ENCODE measurements around the gene HNRNPA0.

Gene HNRNPA0

GRCh38 chr5:137739737-137740136 is 14.4 kb downstream of the HNRNPA0 start:
- peaks cover 10% of the 10 kb centered on the region for H3K27me3 Mint-ChIP-seq (ENCODE audit: low read depth)
- peaks cover 8% of the 10 kb centered on the region for H3K9me3 Mint-ChIP-seq
- no peak overlapping the region for H3K27ac Mint-ChIP-seq
- H3K4me1 Mint-ChIP-seq (ENCODE audit: low read depth), result peaks cover 12% of the 10 kb centered on the region
- no peak overlapping the region for H3K4me3 Mint-ChIP-seq
- peaks cover 4% of the 10 kb centered on the region for H3K36me3 Mint-ChIP-seq (ENCODE audit: low read depth)

GRCh38 chr5:137738947-137739346 is 15.2 kb downstream of the HNRNPA0 start:
- H3K36me3 Mint-ChIP-seq (ENCODE audit: low read depth), result peaks cover 4% of the 10 kb centered on the region
- peaks cover 8% of the 10 kb centered on the region for H3K9me3 Mint-ChIP-seq
- H3K4me1 Mint-ChIP-seq (ENCODE audit: low read depth), result peaks cover 14% of the 10 kb centered on the region
- no peak overlapping the region for H3K4me3 Mint-ChIP-seq
- no peak overlapping the region for H3K27ac Mint-ChIP-seq
- H3K27me3 Mint-ChIP-seq (ENCODE audit: low read depth), result peaks cover 10% of the 10 kb centered on the region

GRCh38 chr5:137737349-137738131 is 16.6 kb downstream of the HNRNPA0 start:
- H3K27ac Mint-ChIP-seq, result peak overlapping the region; percentile 78
- peaks cover 8% of the 10 kb centered on the region for H3K9me3 Mint-ChIP-seq
- H3K4me1 Mint-ChIP-seq (ENCODE audit: low read depth), result peaks cover 11% of the 10 kb centered on the region
- H3K27me3 Mint-ChIP-seq (ENCODE audit: low read depth), result peaks cover 5% of the 10 kb centered on the region
- peaks cover 4% of the 10 kb centered on the region for H3K36me3 Mint-ChIP-seq (ENCODE audit: low read depth)
- peak overlapping the region; percentile 32 for H3K4me3 Mint-ChIP-seq

DNA sequence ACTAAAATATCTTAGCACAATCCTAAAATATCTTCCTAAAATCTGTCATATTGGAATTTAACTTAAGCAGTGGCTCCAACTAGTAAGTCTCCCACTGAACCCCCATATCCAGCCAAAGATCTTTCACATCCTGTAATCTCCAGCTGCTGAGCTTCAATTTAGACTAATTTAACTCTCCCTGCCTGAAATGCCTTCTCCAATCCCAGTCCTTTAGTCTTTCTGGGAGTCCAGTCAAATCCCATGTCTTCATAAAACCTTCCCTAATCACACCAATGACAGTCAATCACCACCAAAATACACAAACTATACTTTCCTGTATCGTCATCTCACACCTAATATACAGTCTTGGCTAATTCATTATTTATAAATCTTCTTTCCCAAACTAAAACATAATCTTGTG is 17.7 kb downstream of the HNRNPA0 start:
- H3K4me1 Mint-ChIP-seq (ENCODE audit: low read depth), result peaks cover 11% of the 10 kb centered on the region
- peaks cover 5% of the 10 kb centered on the region for H3K27me3 Mint-ChIP-seq (ENCODE audit: low read depth)
- peaks cover 4% of the 10 kb centered on the region for H3K36me3 Mint-ChIP-seq (ENCODE audit: low read depth)
- peaks cover 8% of the 10 kb centered on the region for H3K9me3 Mint-ChIP-seq
- H3K4me3 Mint-ChIP-seq, result no peak overlapping the region
- no peak overlapping the region for H3K27ac Mint-ChIP-seq

DNA sequence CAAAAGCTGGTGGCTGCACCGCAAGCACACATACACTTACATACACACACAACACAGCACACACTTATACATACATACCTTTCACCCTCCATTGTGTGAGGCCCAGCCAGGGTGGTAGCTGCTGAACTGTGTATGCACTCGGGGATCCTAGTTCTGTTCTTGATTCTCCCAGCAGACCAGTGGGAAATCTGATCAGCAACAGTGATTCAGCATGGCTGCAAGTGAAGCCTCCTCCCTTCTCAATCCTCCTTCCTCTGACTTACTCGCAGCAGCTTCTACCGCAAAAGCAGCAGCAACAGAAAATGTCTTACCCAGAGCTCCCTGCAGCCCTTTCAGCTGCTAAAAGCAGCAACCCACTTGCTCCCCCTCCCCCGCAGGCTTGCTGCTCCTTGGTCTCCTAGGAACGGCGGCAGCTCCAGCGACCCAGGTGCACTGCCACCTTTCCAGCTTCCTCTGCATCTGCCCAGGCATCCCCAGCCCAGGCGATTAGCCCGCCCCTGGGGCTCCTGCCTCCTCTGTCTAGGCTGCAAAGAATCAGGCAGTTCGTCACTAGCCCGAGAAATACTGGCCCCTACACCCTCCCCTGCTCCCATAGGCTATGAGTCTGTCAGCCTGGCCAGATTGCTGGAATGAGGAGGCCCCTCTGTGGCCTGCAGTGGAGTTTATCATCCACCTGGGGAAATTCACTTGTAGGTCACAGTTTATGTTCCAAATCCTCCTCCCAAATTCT is 18.4 kb downstream of the HNRNPA0 start, which contains the start of gene KLHL3:
TSS of gene KLHL3 (minus strand) at position 535 of the 730 bp plus-strand sequence. CDS start at position 92, 443 bp downstream.
- Mint-ChIP-seq H3K27me3 (ENCODE audit: low read depth) (peaks cover 1% of the 10 kb centered on the region), H3K36me3 (ENCODE audit: low read depth) (peaks cover 4% of the 10 kb centered on the region), H3K9me3 (peaks cover 8% of the 10 kb centered on the region), H3K4me1 (ENCODE audit: low read depth) (peaks cover 11% of the 10 kb centered on the region), H3K27ac (no peak within 1 kb of the TSS), H3K4me3 (no peak within 1 kb of the TSS)

DNA sequence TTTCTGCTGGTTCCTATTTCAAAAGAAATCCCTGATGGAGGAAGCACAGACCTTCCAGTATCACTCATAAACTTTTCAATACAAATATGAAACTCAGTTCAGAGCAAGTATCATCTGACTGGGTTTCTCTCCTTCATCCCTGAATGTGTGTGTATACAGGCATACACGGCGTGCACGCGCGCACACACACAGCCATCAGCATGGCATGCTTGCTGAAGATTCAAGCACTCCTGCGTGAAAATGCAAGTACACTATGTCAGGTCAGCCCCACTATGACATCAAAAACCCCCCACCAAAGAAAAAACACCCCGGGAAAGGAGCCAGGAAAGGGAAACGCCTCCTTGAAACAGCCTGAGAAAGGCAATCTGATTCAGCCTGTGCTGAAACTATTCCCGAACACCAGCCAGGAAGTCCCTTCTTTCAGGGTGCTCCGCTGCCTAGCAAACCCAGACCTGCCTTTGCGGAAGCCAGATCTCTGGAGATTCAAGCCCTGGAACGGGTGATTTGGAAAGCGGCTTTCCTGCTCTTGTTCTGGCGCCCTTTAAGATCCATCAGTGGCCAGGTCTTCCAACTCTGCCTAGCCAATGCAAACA is 19.1 kb downstream of the HNRNPA0 start:
- no peaks in the 10 kb centered on the region for H3K27me3 Mint-ChIP-seq (ENCODE audit: low read depth)
- H3K9me3 Mint-ChIP-seq, result peaks cover 8% of the 10 kb centered on the region
- H3K4me1 Mint-ChIP-seq (ENCODE audit: low read depth), result peaks cover 11% of the 10 kb centered on the region

DNA sequence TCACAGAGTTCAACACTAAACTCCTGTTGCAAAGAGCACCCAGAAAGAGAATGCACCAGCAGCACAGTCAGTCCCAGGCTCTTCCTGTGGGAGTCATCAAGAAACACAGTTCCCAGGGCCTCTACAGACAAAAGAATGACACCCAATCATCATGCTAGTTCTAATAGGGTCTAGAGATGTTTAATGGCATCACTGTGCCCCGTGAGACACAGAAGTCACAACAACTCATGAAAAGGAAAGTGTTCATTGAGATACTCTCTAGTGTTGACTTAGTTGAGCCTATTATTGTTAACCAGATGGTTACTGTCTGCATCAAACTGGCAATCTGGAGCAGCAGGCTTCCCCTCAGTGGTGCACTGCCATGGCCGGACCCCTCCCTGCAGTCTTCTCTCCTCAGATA is 19.8 kb downstream of the HNRNPA0 start:
- Mint-ChIP-seq H3K36me3 (ENCODE audit: low read depth) (peaks cover 4% of the 10 kb centered on the region), H3K27ac (no peak overlapping the region), H3K9me3 (peaks cover 8% of the 10 kb centered on the region), H3K27me3 (ENCODE audit: low read depth) (no peaks in the 10 kb centered on the region), H3K4me1 (ENCODE audit: low read depth) (peaks cover 9% of the 10 kb centered on the region), H3K4me3 (no peak overlapping the region)

More for the DNA sequence above, 19.1 kb downstream of the HNRNPA0 start:
- Mint-ChIP-seq H3K4me3 (no peak overlapping the region), H3K27ac (no peak overlapping the region), H3K36me3 (ENCODE audit: low read depth) (peaks cover 4% of the 10 kb centered on the region)

DNA sequence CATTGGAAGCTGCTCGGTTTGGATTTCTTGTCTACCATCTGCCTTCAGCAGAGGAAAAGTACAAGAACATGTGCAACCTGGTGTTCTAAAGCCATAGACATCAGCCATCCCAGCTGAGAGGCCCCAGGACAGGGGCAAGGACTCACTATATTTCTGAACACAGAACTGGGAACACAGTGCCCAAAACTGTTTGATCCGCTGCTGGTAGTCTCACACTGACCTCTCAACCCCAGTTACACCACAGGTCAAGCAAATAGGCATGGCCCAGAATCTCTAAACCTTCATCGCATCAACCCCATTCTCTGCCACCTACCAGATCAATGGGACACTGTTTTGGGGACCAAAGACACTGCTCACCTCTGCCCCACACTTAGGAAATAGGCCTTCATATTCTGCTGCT is 20.2 kb downstream of the HNRNPA0 start:
- no peak overlapping the region for H3K4me3 Mint-ChIP-seq
- no peak overlapping the region for H3K27ac Mint-ChIP-seq
- H3K4me1 Mint-ChIP-seq (ENCODE audit: low read depth), result peaks cover 9% of the 10 kb centered on the region
- no peaks in the 10 kb centered on the region for H3K27me3 Mint-ChIP-seq (ENCODE audit: low read depth)
- peaks cover 4% of the 10 kb centered on the region for H3K36me3 Mint-ChIP-seq (ENCODE audit: low read depth)
- peaks cover 5% of the 10 kb centered on the region for H3K9me3 Mint-ChIP-seq

GRCh38 chr5:137733006-137733405 is 21.2 kb downstream of the HNRNPA0 start:
- peaks cover 4% of the 10 kb centered on the region for H3K36me3 Mint-ChIP-seq (ENCODE audit: low read depth)
- no peak overlapping the region for H3K27ac Mint-ChIP-seq
- H3K27me3 Mint-ChIP-seq (ENCODE audit: low read depth), result no peaks in the 10 kb centered on the region
- peaks cover 4% of the 10 kb centered on the region for H3K9me3 Mint-ChIP-seq
- no peak overlapping the region for H3K4me3 Mint-ChIP-seq
- H3K4me1 Mint-ChIP-seq (ENCODE audit: low read depth), result peaks cover 9% of the 10 kb centered on the region

- H3K36me3 Mint-ChIP-seq (ENCODE audit: low read depth), result no peaks in the 10 kb centered on the region
- H3K27ac Mint-ChIP-seq, result no peak overlapping the region
- no peaks in the 10 kb centered on the region for H3K9me3 Mint-ChIP-seq
- H3K27me3 Mint-ChIP-seq (ENCODE audit: low read depth), result no peaks in the 10 kb centered on the region
- H3K4me3 Mint-ChIP-seq, result no peak overlapping the region
- peaks cover 2% of the 10 kb centered on the region for H3K4me1 Mint-ChIP-seq (ENCODE audit: low read depth)
These were observed 23.0 kb downstream of the HNRNPA0 start for GRCh38 chr5:137731176-137731575.

- no peak overlapping the region for H3K27ac Mint-ChIP-seq
These were observed 23.8 kb downstream of the HNRNPA0 start for GRCh38 chr5:137730336-137730735.

DNA sequence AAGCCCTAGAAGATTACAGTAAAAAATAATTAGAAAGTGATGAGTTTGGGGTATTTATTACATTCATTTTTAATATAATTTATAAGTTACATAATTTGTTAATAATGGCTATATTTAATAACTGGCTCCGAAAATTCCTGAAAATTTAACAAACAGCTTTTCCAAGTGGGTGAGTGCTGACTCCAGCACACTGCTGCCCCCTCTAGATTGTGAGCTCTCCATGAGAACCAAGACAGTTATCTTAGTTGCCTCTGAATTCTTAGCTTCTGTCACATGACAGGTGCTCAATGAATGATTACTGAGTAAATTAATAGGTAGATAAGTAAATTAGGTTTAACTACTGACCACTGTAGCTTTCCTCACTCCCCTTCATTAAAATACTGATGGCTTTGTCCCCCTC is 26.1 kb downstream of the HNRNPA0 start:
- no peak overlapping the region for H3K27ac Mint-ChIP-seq
- no peaks in the 10 kb centered on the region for H3K4me1 Mint-ChIP-seq (ENCODE audit: low read depth)
- no peak overlapping the region for H3K4me3 Mint-ChIP-seq
- H3K36me3 Mint-ChIP-seq (ENCODE audit: low read depth), result no peaks in the 10 kb centered on the region
- H3K9me3 Mint-ChIP-seq, result no peaks in the 10 kb centered on the region
- H3K27me3 Mint-ChIP-seq (ENCODE audit: low read depth), result no peaks in the 10 kb centered on the region

More at GRCh38 chr5:137730336-137730735, 23.8 kb downstream of the HNRNPA0 start:
- no peak overlapping the region for H3K4me3 Mint-ChIP-seq
- peaks cover 2% of the 10 kb centered on the region for H3K4me1 Mint-ChIP-seq (ENCODE audit: low read depth)
- H3K9me3 Mint-ChIP-seq, result no peaks in the 10 kb centered on the region
- no peaks in the 10 kb centered on the region for H3K36me3 Mint-ChIP-seq (ENCODE audit: low read depth)
- no peaks in the 10 kb centered on the region for H3K27me3 Mint-ChIP-seq (ENCODE audit: low read depth)

- Mint-ChIP-seq H3K4me1 (ENCODE audit: low read depth) (no peaks in the 10 kb centered on the region), H3K9me3 (no peaks in the 10 kb centered on the region), H3K27ac (no peak overlapping the region), H3K36me3 (ENCODE audit: low read depth) (no peaks in the 10 kb centered on the region), H3K4me3 (no peak overlapping the region), H3K27me3 (ENCODE audit: low read depth) (no peaks in the 10 kb centered on the region)
These were observed 26.5 kb downstream of the HNRNPA0 start for GRCh38 chr5:137727623-137728022.

GRCh38 chr5:137724251-137724650 is 29.9 kb downstream of the HNRNPA0 start:
- Mint-ChIP-seq H3K4me3 (no peak overlapping the region), H3K27ac (no peak overlapping the region), H3K36me3 (ENCODE audit: low read depth) (no peaks in the 10 kb centered on the region), H3K4me1 (ENCODE audit: low read depth) (no peaks in the 10 kb centered on the region), H3K27me3 (ENCODE audit: low read depth) (no peaks in the 10 kb centered on the region), H3K9me3 (no peaks in the 10 kb centered on the region)
